HG02852 (cell line): ENCODE data around the gene HHAT.

Source experiments
- ATAC-seq: cut with Tn5 transposase; IDR thresholded peaks from one replicate; pipeline ENCODE4 v1.9.1; 2021; ENCODE audit warnings: mild to moderate bottlenecking, moderate library complexity; ENCODE audit not compliant: unreplicated experiment

Gene HHAT

DNA sequence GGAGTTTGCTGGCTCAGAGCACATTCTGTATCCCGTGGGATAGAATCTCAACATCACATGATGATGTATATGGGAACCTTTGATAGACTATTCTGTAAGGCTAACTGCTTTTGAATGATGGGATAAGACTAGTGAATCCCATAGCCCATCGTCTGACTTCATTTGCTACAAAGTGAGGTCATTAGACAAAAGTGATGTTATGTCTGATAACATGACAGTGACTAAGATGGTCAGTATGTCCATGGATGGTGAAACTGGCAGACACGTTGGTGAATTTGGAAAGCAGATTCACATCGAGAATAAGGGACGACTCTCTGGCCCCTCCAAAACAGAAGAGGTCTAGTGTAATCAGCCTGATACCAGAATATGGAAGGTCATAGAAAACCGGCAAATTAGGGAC is 108.4 kb downstream of the HHAT start:
- ATAC-seq, result no peak

DNA sequence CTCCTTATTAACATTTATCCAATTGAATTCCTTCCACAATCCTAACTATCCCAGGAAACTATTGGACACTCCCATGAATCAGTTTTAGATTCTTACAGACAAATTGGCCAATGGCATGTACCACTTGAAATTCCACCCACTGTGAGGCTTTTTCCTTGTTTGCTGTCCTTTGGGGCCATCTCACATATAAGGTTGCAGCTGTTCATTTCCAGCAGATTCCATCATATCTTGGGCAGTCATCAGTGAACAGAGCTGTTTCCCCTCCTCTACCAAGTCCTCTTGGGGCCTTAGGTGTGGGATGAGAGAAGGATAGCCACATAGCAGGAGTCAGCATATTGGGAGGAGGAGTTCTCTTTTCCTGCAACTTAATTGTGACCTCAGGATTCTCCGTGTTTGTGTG is 109.1 kb downstream of the HHAT start:
- no peak for ATAC-seq

DNA sequence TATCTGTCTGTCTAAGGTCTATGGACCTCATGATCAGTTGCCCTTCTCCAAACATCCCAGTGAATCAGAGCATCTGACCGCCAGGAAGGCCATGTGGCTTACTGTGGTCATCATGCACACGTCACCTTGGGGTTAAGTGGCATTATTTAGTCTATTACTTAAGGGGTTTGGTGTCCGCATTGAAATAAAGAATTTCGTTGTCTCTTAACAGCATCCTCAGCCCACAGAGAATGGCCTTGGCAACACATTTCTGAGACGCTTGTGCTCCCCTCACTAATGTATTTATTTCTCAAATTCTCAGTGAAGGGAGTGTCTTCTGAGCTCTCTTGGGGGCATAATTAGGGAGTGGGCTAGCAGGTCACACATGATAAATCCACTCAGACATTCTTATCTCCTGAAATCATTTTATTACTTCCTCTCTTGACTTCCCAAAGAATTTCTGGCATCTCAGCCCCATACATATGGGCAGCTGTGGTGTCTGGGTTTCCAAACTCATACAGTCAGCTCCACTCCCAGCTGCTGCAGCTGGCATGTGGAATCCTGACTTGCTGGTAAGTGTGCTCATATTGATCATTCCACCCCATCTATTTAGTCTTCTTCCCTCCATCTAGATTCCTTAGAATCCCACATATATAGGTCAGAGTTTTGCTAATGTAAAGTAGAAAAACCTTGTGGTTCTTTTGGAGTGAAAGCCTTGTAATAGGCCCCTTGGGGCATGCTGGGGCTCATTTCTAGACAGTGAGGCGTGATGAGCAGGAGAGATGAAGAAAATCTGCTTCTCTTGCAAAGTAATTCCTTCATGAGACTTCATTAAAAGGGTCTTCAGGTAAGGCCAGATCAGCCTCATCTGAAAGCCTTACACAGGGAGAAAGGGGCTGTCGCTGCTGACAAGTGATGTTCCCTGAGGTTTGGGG is 110.5 kb downstream of the HHAT start:
- ATAC-seq, result no peak

DNA sequence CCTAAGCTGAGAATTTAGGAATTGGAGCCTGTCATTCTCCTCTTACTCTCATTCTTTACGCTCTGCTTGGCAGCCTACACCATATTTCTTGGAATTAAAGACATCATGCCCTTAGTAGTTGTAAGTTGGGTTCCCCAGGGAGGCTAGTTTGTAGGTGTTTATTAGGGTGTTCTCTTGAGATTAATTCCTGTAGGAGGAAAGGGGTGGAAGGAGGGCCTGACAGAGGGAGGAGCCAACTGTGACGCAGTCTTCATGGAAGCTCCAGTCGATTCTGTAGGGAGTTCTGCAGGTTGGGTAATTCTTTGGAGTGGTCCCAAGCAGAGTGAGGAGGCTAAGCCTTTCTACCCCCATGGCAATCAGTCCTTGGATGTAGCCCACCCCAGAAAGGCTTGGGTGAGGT is 111.4 kb downstream of the HHAT start:
- ATAC-seq, result no peak

DNA sequence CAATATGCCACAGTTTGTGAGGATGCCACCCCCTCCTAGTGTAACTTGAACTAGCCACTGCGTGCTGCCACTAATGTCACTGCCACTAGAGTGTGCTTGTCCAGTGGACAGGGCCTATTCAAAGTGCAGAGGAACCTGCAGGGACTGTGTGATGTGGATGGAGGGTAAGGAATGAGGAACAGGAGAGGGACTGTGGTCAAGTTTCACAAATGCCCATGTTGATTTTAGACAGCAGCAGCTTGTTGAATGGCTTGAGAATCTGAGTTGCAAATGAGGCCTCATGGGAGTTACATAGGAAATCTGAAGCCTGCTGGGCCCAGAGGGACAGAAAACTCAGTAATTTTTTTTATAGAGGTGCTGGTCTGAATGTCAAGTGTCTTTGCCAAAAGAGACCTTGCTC is 112.3 kb downstream of the HHAT start:
- no peak for ATAC-seq

DNA sequence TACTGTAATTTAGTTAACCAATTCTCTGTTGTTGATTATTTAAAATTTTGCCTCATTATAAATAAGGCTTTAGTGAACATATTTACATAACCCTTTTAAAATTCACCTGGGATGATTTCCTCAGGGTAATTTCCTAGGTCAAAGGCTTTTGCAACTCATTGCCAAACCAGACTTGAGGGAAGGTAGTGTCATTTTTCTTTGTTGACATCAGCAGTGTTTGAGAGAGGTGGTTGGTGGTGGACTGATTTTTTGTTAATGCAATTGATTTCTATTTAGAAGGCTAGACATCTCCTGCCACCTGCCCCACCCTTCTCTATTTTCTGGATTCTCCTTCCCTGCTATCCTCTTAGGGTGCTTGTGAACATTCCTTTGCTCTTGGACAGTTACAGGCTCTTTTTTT is 116.8 kb downstream of the HHAT start:
- ATAC-seq, result no peak

DNA sequence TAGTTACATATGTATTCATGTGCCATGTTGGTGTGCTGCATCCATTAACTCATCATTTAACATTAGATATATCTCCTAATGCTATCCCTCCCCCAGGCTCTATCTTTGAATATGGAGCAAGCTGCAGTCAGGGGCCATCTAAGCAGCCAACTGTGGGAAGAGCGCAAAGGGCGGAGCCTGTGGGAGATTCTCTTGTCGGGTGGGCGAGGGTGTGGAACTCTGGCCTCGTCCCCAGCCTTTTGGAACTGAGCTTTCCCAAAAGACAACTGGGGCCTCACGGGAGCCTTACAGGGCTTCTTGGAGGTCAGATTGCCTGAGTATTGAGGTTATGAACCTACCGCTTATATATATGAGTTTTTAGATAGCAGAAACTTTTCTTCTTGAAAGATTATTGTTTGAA is 117.2 kb downstream of the HHAT start:
- no peak for ATAC-seq

DNA sequence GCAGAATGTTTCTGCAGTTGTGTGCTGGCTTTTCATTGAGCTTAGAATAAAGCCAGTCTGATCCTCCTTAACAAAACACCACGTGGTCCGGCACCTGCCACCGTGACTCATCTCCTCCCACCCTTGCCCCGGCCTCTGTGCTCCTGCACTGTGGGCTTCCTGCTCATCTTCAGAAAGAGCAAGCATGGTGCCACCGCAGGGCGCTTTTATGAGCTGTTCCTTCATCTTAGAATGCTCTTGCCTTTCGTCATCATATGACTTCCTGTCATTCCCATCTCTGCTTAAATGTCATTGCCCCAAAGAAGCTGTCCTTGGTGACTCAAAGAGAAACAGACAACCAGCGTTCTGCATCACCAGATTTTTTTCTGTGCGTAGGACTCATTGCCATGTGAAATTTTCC is 117.8 kb downstream of the HHAT start:
- ATAC-seq, result no peak

DNA sequence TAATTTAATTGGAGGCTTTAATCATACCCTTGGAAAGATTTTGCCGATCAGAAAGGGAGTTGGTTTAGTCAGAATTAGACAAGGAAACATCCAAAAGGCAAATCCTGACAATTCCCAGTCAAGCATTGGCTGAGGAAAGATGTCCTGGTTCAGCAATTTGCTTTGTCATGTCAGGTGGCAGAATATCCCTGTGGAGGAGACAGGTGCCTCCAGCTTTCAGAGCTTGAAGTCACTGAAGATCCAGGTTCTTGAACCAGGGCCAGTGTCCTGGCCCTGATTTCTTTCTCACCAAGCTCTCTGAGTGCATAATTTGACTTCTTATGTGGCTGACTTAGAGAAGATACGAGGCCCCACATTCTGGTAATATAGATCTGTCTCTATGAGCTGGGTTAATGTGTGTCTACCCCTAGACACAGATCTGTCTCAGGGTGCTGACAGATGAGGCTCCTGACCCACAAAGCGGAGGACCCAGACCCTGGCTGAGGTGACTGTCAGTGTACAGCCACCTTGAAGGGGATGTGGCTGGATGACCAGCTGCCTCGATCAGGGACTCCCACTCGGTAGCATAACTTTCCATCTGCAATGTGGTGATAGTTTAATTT is 118.9 kb downstream of the HHAT start:
- ATAC-seq, result no peak

DNA sequence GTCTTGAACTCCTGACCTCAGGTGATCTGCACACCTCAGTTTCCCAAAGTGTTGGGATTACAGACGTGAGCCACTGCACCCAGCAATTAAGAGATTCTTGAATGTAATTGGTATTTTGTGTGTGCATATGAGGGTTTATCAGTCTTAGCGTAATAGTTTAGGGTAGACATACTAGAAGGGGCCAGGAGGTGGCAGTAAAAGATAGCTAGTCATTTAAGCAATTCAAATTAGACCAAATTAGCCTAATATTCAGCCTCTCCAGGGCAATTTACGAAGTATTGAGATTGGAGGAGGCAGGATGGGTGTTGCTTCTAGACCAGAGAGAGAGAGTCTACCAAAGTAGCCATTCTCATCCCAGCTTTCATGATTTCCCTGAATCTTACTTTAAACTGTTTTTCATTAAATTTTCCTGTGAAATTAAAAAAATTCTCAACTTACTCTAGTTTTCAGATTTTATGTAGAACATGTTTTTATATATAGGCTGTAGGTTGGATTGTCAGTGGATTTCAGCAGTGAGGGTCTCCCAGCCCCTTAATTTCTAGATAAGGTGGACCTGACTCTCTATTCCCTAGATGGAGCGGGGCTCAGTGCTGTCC is 119.7 kb downstream of the HHAT start:
- ATAC-seq, result no peak

DNA sequence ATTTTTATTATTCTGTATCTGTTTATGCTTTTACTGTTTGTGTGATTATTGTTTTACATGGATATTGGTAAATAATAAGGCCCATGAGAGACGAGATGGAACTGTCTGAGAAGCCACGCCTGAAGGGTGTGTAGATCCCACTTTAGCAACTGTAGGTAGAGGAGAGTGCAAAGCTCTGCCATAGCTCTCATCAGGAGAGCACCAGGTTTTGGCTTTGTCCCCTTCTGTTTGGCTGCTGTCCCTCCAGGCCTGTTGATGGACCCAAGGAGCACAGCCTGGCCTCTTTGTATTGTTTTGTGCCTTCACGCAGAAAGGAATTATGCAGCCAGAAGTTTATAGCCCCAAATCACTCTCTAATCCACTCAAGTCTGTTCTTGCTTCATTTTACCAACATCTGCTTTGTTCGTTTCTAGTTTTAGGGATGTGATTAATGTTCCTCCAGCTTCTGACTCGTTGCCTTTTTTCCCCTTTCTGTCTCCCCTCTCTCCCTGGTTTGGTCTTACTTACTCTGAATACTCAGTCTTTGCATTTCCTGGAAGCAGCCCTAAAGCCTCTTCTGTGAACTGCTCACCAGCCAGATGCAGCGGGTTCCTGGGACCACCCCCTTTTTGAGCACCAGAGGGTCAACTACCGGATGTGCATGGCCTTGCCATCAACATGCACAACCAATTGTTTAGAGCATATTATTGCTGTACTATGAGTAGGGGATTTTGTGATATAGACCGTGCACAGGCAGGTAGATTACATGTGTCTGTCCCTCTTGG is 127.3 kb downstream of the HHAT start:
- no peak for ATAC-seq

DNA sequence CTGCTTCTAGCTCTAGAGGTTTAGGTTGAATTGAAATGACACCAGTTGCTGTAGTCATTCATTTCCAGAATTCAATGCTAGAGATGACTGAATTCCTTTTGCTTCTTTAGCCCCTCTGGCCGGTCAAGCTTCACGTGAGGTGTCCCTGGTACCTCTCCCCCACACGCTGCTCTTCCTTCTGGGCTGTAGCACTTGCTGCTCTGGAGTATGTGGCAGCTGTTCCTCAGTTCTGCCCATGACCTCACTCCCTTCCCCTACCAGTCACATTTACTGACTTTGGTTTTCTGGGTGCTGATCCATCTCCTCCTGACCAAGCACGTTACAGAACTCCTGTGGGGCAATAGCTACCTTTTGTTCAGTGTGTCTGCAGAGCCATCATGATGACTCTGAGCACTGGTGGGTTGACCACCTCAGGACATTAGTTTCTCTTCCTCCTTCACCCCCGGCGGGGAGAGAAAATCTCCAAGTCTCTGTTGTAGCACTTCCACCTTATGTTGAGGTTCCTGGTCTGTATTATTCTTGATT is 128.1 kb downstream of the HHAT start:
- ATAC-seq, result no peak

DNA sequence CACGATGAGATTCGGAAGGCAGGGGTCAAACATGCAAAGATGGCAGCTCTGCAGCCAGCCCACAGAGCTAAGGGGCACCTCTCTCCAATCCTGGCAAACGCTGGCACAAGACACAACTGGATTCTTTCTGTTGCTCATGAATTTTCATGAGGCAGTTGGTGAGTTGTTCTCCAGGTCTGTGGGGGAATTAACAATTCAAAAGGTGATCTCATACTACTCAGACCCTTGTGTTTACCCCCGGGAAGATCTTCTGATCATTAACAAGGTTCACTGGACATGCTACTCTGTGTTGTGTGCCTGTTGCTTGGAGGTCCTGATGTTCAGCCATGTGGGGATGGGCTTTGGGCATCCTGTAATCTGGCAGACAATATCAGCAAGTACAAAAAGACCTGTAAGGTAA is 128.9 kb downstream of the HHAT start:
- ATAC-seq, result no peak

DNA sequence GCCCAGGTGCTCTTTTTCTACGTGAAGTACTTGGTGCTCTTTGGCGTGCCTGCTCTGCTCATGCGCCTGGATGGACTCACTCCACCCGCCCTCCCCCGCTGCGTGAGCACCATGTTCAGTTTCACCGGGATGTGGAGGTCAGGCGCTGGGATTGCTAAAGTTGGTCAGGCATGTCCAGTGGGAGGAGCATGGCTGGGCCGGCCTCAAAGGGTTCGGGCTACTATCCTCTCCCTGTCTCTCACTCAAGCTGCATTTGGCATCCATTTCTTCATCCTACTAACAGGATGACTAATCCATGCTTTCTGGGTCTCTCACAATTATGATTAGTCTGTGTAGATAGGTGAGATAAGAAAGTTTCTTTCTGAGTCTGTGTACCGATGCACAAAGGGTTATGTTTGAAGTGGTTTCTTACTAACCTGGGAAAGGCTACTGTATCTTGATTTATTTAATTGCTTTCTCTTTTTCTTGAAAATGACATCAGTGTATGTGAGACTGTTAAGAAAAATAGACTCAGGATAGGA is 135.9 kb downstream of the HHAT start:
- ATAC-seq, result peak; percentile 85

DNA sequence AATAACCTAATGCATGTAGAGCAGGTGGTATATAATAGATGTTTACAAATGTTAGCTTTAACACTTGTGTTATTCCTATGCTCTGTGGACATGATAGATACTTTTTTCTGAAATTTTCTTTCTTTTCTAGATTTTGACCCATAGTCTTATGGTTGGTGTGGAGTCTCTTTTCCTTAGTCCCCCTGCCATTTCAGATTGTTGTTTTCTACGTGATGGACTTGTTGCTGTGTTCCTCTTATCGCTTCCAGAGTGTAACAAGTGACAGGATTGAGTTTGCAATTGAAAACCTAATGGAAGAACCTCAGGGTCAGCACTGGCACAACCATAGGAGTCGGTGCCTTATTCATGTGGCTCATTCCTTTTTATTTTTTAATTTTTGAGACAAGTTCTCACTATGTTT is 136.4 kb downstream of the HHAT start:
- no peak for ATAC-seq

DNA sequence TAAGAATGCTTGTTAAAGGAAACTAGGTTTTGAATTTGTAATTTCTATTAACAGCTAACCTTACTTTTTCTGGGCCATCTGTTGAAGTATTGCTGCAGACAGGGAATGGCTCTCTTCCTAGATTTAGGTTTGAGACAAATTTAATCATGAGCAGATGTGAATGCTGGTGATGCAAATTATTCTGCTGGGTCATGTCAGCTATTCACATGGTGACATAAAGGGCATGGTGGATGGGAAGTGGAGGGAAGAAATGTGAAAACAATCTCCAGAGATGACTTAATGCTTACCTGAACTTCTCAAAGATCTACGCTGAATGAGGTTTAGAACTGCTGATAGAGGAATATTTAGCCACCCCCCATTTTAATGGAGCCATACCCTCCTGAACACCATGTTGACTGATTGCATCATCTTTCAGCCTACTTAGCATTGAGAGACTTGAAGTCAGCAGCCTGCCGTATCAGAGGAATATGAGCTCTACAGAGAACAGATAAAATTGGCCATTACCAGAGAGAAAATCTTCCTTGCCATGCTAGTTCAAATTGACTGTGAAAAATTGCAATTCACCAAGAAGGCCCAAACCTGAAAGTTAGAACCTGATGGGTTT is 138.8 kb downstream of the HHAT start:
- no peak for ATAC-seq

DNA sequence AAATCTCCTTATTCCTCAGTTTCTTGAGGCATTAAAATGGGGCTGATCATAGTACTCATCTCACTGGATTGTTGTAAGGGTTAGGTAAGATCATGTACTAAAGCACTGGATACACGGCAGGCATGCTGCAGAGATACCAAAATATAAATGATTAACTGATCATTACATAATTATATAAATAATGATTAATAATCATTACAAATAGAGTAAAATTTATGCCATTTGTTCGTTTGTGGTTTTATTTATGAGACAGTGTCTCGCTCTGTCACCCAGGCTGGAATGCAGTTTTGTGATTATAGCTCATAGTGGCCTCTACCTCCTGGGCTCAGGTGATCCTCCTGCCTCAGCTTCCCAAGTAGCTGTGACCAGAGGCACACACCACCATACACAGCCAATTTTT is 140.7 kb downstream of the HHAT start:
- ATAC-seq, result no peak

DNA sequence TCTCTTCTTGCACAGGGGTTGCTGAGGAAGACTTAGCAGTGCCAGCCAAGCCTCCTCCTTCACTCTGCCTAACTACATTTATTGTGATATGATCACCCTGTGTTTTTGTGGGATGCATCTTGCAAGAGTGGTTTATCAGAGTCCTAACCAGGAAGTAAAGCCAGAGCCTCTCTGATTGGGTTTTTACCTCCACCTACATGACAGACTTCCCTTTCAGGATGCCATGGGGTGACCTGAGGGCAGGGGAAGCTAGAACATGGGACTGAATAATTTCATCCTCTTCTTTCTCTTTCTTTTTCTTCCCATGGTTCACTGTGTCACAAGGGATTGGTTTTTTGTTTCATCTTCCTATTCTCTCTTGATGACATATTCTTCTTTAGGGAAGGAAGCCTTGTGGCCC is 146.6 kb downstream of the HHAT start:
- no peak for ATAC-seq

DNA sequence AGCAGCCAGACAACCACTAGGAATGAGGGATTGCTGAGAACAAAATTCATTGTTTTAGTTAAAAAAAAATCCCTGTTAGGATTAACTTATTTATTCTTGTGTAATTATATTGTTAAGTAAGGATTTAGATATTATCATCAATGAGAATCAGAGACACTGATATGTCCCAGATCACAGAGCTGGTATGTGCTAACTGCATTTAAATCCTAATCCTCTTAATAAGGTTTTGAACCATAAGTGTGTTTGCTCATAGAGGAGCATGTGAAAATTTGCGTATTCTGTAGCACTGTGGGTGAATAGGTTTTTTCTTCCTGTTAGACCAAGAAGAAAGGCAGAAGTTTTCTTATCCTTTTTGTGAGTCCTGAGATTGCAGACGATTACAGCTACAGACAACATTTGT is 147.1 kb downstream of the HHAT start:
- ATAC-seq, result no peak

DNA sequence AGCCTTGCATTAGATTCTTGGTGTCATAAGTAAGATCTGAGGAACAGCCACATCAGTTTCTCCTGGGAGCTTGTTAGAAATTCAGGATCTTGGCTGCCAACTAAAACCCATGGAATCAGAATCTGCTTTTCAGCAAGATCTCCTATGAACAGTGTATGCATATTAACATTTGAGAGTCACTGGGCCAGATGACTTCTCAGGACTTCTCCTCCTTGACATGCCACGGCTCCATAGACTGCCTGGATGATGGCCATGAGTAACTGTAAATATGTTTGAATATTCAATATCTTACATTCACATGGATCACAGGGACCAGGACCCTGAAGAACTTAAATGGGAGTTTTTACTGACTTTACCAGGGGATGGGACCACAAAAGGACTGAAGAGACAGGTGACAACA is 148.0 kb downstream of the HHAT start:
- ATAC-seq, result no peak
